ENCODE measurements around the gene NCSTN.

- no peak for TF ChIP-seq CTCF (IDR thresholded peaks at IDR 0.05)
- no peak for TF ChIP-seq POLR2A (IDR thresholded peaks at IDR 0.05)
Measured at GRCh38 chr1:160371756-160372155, 28.6 kb downstream of the NCSTN start.
